ENCODE measurements around the gene SBF2.
A peak's percentile ranks its signal among the peaks of the same experiment; 100 is the strongest.

The SBF2 gene

DNA sequence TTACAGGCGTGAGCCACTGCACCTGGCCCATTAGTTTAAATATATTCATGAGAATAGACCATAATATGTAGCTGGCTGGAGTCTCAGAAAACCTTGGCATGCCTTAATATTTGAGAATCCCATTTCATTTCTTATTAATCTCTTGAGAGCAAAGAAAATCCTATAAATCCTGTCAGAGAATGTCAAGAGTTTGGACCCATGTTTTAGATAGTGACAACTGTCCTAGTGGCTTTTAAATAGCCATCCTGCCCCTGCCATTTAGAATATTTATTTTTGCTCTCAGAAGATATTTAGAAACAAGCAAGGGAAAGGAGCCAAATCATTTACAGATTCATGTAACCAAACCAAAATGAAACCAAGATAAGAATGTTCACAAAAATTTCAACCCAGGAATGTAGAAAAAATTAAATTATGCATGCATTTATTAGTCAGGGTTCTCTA lies 522.9 kb downstream of the SBF2 start:
- no peak for DNase-seq (ENCODE audit: low spot score)
- TF ChIP-seq, protein P1, sequence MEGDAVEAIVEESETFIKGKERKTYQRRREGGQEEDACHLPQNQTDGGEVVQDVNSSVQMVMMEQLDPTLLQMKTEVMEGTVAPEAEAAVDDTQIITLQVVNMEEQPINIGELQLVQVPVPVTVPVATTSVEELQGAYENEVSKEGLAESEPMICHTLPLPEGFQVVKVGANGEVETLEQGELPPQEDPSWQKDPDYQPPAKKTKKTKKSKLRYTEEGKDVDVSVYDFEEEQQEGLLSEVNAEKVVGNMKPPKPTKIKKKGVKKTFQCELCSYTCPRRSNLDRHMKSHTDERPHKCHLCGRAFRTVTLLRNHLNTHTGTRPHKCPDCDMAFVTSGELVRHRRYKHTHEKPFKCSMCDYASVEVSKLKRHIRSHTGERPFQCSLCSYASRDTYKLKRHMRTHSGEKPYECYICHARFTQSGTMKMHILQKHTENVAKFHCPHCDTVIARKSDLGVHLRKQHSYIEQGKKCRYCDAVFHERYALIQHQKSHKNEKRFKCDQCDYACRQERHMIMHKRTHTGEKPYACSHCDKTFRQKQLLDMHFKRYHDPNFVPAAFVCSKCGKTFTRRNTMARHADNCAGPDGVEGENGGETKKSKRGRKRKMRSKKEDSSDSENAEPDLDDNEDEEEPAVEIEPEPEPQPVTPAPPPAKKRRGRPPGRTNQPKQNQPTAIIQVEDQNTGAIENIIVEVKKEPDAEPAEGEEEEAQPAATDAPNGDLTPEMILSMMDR (conservative IDR thresholded peaks at IDR 0.05; ENCODE audit: low read depth): no peak
- no peak overlapping the region for H3K27ac ChIP-seq
- ChIA-PET POLR2A (ENCODE audit: low non-redundant PET) (no interaction called here), CTCF (no interaction called here)

DNA sequence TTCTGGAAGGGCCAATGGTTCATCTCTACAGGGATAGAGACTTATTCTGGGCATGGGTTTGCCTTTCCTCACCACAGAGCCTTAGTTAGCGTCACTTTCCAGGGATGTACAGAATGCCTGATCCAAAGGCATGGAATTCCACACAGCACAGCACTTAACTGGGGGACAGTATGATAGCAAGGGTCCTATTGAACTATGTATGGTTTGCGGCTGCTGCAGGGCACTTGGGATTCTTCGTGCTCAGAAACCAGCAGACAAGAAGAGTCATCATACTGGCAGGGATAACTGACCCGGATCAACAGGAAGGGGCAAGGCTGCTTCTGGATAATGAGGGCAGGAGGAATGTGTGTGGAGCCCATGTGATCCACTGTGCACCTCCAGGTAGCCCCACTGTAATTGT lies 524.4 kb downstream of the SBF2 start:
- POLR2A ChIA-PET (ENCODE audit: low non-redundant PET): no interaction called here
- CTCF ChIA-PET: no interaction called here
- H3K27ac ChIP-seq: no peak overlapping the region
- DNase-seq (ENCODE audit: low spot score): no peak
- TF ChIP-seq, protein P1 (conservative IDR thresholded peaks at IDR 0.05; ENCODE audit: low read depth): no peak

DNA sequence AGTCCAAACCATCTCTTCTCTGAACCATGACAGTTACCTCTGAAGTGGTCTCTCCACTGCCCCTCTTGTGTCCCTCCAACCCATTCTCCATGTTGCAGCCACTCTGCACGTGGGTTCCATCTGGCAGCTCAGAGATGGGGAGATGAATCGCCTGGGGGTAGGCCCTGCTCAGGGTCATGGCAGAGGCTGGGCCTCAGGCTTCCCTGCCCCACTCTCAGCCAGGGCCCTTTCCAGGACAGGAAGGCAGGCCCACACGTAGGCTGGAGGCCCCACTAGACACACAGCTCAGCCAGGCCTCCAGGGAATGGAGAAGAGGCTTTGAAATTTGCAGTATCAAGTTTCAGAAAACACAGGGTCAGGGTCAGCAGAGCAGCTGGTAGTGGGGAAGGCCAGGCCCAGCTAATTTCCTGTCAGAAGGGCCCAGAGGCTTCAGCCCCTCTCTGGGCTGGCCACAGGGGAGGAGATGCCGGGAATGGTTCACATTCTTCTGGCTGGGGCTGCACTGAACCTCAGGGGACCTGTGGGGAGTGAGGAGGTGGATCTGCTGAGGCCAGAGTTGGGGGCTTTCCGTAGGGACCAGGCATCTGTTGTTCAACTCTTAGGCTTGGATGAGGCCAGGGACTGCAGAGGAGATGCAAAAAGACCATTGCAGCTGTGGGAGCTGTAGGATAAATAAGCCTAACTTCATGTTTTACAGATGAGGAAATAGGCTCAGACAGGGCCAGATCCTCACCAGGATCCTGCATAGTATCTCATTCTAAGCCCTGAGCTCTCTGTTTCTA lies 528.5 kb downstream of the SBF2 start:
- TF ChIP-seq, protein P1 (conservative IDR thresholded peaks at IDR 0.05; ENCODE audit: low read depth): no peak
- no peak for DNase-seq (ENCODE audit: low spot score)
- peak overlapping the region; percentile 26 for H3K27ac ChIP-seq
- ChIA-PET CTCF (interaction anchor here (0.8 to 0.9 kb wide), 2 partner anchors 11 to 207 kb away, joined by 4 to 6 read pairs; no protein-coding TSS in a partner anchor), POLR2A (ENCODE audit: low non-redundant PET) (no interaction called here)

DNA sequence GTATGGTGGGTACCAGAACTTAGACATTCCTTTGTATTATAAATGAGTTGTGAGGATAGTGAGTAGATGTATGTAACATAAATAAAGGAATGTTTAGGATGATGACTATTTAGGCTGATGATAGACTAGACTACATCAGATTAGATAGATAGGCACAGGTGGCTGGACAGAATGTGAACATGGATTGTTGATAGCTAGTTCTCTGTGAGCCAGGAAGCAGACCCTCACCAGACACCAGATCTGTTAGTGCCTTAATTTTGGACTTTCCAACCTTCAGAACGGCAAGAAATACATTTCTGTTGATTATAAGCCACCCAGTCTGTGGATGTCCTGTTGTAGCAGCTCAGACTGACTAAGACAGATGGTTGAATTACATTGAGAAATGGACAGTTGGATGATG lies 530.7 kb downstream of the SBF2 start:
- no peak overlapping the region for H3K27ac ChIP-seq
- DNase-seq (ENCODE audit: low spot score): no peak
- POLR2A ChIA-PET (ENCODE audit: low non-redundant PET): no interaction called here
- CTCF ChIA-PET: no interaction called here
- TF ChIP-seq, protein P1 (conservative IDR thresholded peaks at IDR 0.05; ENCODE audit: low read depth): no peak

DNA sequence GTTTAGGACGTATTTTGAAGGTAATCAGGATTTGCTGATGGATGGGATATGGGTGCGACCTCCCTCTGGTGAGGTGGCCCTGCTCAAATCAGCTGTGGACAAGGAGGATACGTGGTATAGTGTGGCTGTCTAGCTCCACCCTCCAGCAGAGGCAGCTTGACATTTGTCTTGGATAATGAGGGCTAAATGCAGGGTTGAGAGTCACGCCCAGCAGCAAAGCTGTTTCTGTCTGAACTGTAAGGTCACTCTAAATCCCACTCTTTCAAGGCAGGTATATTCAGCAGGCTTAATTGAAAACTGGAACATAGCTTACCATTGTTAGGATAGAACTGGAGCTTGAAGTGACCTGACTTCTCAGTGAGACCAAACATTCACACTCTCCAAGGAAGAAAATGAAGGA lies 531.5 kb downstream of the SBF2 start:
- TF ChIP-seq, protein P1 (conservative IDR thresholded peaks at IDR 0.05; ENCODE audit: low read depth): no peak
- CTCF ChIA-PET: interaction anchor here (0.6 kb wide), 1 partner anchor 363 kb away, joined by 3 read pairs; no protein-coding TSS in a partner anchor
- no peak for DNase-seq (ENCODE audit: low spot score)
- no peak overlapping the region for H3K27ac ChIP-seq
- POLR2A ChIA-PET (ENCODE audit: low non-redundant PET): no interaction called here

DNA sequence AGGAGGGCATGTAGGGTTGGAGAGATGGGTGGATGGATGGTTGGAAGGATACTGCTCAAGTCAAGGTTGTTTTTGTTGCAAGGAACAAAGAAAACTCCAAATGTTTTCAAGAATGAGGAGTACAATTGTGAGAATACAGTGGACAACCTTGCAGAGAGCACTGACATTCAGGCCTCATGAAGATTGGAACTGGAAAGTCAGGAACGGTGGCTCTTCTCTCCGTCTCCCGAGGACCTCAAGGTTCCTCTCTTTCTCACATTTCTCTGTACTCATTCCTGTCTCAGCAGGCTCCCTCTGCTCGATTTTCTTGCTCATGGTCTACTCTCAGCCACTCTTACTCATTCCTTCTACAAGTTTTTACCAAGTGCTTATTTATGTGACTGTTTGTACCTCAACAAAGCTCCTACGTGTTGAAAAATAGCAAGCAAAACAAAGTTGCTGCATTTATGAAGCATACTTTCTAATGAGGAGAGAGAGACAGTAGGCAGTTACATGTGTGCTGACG lies 532.5 kb downstream of the SBF2 start:
- ChIA-PET POLR2A (ENCODE audit: low non-redundant PET) (no interaction called here), CTCF (no interaction called here)
- H3K27ac ChIP-seq: no peak overlapping the region
- TF ChIP-seq, protein P1 (conservative IDR thresholded peaks at IDR 0.05; ENCODE audit: low read depth): no peak
- no peak for DNase-seq (ENCODE audit: low spot score)
